PC-3 (cell line): ENCODE measurements around the gene DGKG. TPM values are rescaled to one million over a fixed set of nuclear protein-coding genes. Genes with fewer than 3 reads are reported as not detected.

Experiments
- ATAC-seq: fragments of 200-7000 bp; cut with Tn5 transposase; 2 replicates; pipeline ENCODE4 v1.9.1; 2020; ENCODE audit warnings: mild to moderate bottlenecking, moderate library complexity
- BruUV-seq: library from RNA; stranded (reverse); fragments of 400-500 nt; replicated peaks from 2 replicates; lab custom pipeline; 2021; lab: Mats Ljungman, UMichigan
- CTCF ChIA-PET: fragments of 300-600 bp; sonication (Branson Sonifier 250); formaldehyde crosslinking; loops from one replicate; lab custom pipeline; 2022; ENCODE audit warnings: antibody characterized with exemption; lab: Charles Lee
- POLR2A ChIA-PET: fragments of 300-600 bp; sonication (Branson Sonifier 250); formaldehyde crosslinking; loops from one replicate; lab custom pipeline; 2022; ENCODE audit warnings: antibody characterized with exemption; ENCODE audit not compliant: unreplicated experiment; lab: Charles Lee
- DNase-seq: peaks from one replicate; pipeline ENCODE4 v3.0.0-alpha.2; 2015
- H2AFZ ChIP-seq: fragments of 300-600 bp; sonication (generic); 2 replicates; pipeline ENCODE4 v1.6.0; 2016; ENCODE audit warnings: antibody characterized with exemption, low read length
- H3F3A ChIP-seq: fragments of 300-600 bp; sonication (generic); one replicate; pipeline ENCODE4 v1.6.0; 2017; ENCODE audit warnings: antibody characterized with exemption, low read length, control low read depth, mild to moderate bottlenecking; ENCODE audit not compliant: unreplicated experiment
- H3K27ac ChIP-seq: fragments of 300-600 bp; sonication (generic); 2 replicates; pipeline ENCODE4 v1.5.1; 2016; ENCODE audit warnings: mild to moderate bottlenecking, low read length
- H3K27me3 ChIP-seq: fragments of 300-600 bp; sonication (generic); 2 replicates; pipeline ENCODE4 v1.6.1; 2016; ENCODE audit warnings: low read length, mixed read lengths
- H3K36me3 ChIP-seq: fragments of 300-600 bp; sonication (generic); 2 replicates; pipeline ENCODE4 v1.6.1; 2016; ENCODE audit warnings: low read depth, mixed run types, low read length, mixed read lengths
- H3K4me1 ChIP-seq: fragments of 300-600 bp; sonication (generic); 2 replicates; pipeline ENCODE4 v1.5.1; 2016; ENCODE audit warnings: low read length; ENCODE audit not compliant: insufficient read depth
- H3K4me2 ChIP-seq: fragments of 300-600 bp; sonication (generic); 2 replicates; pipeline ENCODE4 v1.6.0; 2016; ENCODE audit warnings: low read length
- H3K4me3 ChIP-seq: fragments of 300-600 bp; sonication (generic); 2 replicates; pipeline ENCODE4 v1.5.1; 2016; ENCODE audit warnings: mild to moderate bottlenecking, low read length, mixed read lengths
- H3K79me2 ChIP-seq: fragments of 300-600 bp; sonication (generic); 2 replicates; pipeline ENCODE4 v1.6.1; 2017; ENCODE audit warnings: low read length, mixed read lengths
- H3K9ac ChIP-seq: fragments of 300-600 bp; sonication (generic); 2 replicates; pipeline ENCODE4 v1.6.0; 2016; ENCODE audit warnings: mild to moderate bottlenecking, low read length
- H3K9me2 ChIP-seq: fragments of 300-600 bp; sonication (generic); replicated peaks from 2 replicates; pipeline ENCODE4 v1.6.1; 2016; ENCODE audit warnings: mixed run types, low read length, mixed read lengths
- H3K9me3 ChIP-seq: fragments of 300-600 bp; sonication (generic); 2 replicates; pipeline ENCODE4 v1.6.1; 2016; ENCODE audit warnings: low read length, mixed read lengths
- H4K20me1 ChIP-seq: fragments of 300-600 bp; sonication (generic); 2 replicates; pipeline ENCODE4 v1.6.1; 2016; ENCODE audit warnings: low read length, mixed read lengths
- EZH2 ChIP-seq: fragments of 300-600 bp; sonication (generic); IDR thresholded peaks from one replicate; pipeline ENCODE4 v1.6.1; 2017; ENCODE audit warnings: antibody characterized with exemption, mild to moderate bottlenecking, low read length; ENCODE audit not compliant: unreplicated experiment
- EZH2phosphoT487 ChIP-seq: fragments of 300-600 bp; sonication (generic); IDR thresholded peaks from 2 replicates; pipeline ENCODE4 v1.6.1; 2018; ENCODE audit warnings: mild to moderate bottlenecking, antibody characterized with exemption, low read length, borderline replicate concordance
- intact Hi-C: fragments of 100-400 bp; cut with micrococcal nuclease; formaldehyde crosslinking; loops from 2 replicates; pipeline ENCODE4 v1.9.0; 2023
- total RNA-seq: library from RNA; depleted of rRNA; stranded (reverse); fragments of >200 nt; gene quantifications from 2 replicates; pipeline ENCODE4 v1.2.3, GENCODE V29; 2014
- TF ChIP-seq, protein P1 (sequence below): fragments of 300-600 bp; sonication (generic); conservative IDR thresholded peaks from 2 replicates; pipeline ENCODE4 v1.5.1; 2017; ENCODE audit warnings: antibody characterized with exemption, low read depth, mild to moderate bottlenecking, low read length

DGKG gene
- total RNA-seq, 1 experiment from 2014 or later, result 2.7 TPM

DNA sequence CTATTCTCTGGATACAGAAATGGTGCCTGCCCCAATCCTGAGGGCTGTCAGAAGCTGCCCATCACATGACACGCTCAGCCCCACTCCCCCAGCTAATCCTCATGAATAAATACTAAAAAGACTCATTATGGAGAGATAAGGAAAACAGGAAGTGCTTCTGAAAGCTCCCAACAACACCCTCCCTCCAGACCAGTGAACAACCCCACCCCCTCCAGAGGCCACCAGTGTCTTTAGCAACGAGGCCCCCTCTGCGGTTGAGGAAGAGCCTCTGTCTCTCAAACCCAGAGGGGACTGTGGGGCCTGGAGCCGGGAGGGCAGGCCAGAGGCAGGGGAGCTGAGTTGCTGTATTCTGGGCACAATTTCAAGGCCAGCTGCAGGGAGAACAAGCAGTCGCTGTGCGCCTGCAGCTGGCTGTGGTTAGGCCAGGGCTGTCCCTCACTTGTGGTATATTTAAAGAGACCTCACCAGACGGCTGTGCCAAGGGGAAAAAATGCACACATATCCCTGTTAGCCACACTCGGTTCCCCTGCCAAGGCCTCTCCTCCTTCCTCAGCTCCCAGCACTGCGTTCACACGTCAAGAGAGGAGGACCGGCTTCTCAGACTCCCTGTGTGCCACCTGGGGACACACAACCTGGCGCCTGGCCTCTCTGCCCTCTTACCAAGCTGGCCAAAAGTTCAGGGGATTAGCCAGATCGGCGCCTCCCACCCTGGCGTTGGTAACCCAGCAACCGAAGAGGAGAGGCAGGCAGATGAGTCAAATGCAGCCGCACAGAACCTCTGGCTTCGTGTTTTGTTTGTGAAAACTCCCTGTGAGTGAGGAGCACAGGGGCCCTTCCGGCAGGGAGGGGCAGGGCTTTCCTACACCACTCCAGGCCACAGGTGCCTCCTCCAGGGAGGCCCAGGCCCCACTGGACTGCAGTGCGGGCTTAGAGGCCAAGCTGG, 152.0 kb downstream of the DGKG start:
- TF ChIP-seq EZH2phosphoT487 (no peak), EZH2 (no peak)
- TF ChIP-seq, protein P1, sequence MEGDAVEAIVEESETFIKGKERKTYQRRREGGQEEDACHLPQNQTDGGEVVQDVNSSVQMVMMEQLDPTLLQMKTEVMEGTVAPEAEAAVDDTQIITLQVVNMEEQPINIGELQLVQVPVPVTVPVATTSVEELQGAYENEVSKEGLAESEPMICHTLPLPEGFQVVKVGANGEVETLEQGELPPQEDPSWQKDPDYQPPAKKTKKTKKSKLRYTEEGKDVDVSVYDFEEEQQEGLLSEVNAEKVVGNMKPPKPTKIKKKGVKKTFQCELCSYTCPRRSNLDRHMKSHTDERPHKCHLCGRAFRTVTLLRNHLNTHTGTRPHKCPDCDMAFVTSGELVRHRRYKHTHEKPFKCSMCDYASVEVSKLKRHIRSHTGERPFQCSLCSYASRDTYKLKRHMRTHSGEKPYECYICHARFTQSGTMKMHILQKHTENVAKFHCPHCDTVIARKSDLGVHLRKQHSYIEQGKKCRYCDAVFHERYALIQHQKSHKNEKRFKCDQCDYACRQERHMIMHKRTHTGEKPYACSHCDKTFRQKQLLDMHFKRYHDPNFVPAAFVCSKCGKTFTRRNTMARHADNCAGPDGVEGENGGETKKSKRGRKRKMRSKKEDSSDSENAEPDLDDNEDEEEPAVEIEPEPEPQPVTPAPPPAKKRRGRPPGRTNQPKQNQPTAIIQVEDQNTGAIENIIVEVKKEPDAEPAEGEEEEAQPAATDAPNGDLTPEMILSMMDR, result no peak
- CTCF ChIA-PET, result no interaction called here
- H3K9ac ChIP-seq, result no peak overlapping the region
- DNase-seq (peak; percentile 26), ATAC-seq (peak; percentile 35)
- intact Hi-C loops, result no loop called here
- no TSS peak for BruUV-seq
- no peak overlapping the region for H2AFZ ChIP-seq
- no peaks in the 10 kb centered on the region for H4K20me1 ChIP-seq
- H3K36me3 ChIP-seq, result no peaks in the 10 kb centered on the region
- 0 out of 2 replicates have a peak, but pooled peaks cover 3% of the 10 kb centered on the region for H3K27me3 ChIP-seq
- no peaks in the 10 kb centered on the region for H3K9me3 ChIP-seq
- no peaks in the 10 kb centered on the region for H3K79me2 ChIP-seq
- H3K4me2 ChIP-seq, result no peak overlapping the region
- no peak overlapping the region for H3K4me3 ChIP-seq
- no peaks in the 10 kb centered on the region for H3K9me2 ChIP-seq
- H3F3A ChIP-seq, result no peaks in the 10 kb centered on the region
- no peaks in the 10 kb centered on the region for H3K4me1 ChIP-seq
- no peak overlapping the region for H3K27ac ChIP-seq
- POLR2A ChIA-PET, result no interaction called here

DNA sequence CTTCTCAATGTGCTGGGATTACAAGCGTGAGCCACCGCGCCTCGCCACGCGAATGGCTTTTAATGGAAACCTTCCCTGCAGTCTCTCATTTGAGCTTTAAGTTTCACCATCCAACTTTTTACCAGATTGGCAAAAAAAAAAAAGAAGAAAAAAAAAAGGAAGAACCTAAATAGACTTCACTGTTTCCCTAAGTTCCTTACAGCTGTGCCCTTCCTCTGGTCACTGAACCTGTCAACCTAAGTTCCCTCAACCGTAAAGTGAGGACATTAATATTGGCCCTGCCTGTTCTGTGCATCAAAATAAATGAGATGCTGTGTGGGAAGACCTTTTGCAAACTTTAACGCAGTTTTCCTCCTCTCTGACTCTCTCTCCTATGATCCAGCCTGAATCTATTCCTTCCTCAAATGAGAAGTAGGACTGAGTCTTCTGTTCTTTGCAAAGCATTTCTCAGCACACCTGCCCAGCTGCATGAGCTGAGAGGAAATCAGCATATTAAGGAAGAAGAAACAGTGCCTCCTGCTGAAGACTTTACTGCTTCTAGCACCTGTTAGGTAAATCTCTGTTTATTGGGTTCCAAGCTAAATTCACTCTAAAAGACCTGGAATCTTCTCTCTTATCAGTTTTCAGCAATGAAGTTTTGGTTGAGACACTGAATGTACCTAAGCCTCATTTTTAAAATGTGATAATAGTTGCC, 153.6 kb downstream of the DGKG start:
- Histone ChIP-seq H3F3A (no peaks in the 10 kb centered on the region), H3K4me3 (no peak overlapping the region), H3K27ac (no peak overlapping the region), H3K9me2 (no peaks in the 10 kb centered on the region), H3K27me3 (peaks cover 3% of the 10 kb centered on the region; the same call in 1 of the 2 replicates), H4K20me1 (no peaks in the 10 kb centered on the region), H2AFZ (no peak overlapping the region), H3K4me2 (no peak overlapping the region), H3K9me3 (no peaks in the 10 kb centered on the region), H3K36me3 (no peaks in the 10 kb centered on the region), H3K79me2 (no peaks in the 10 kb centered on the region), H3K4me1 (no peaks in the 10 kb centered on the region), H3K9ac (no peak overlapping the region)
- intact Hi-C loops, result no loop called here
- ChIA-PET CTCF (no interaction called here), POLR2A (no interaction called here)
- DNase-seq, result no peak
- BruUV-seq, result no TSS peak
- no peak for TF ChIP-seq EZH2phosphoT487
- TF ChIP-seq, protein P1, result peak; percentile 33; the same call in 1 of the 2 replicates
- no peak for ATAC-seq
